ENCODE results near the gene KLHL17. TPM values are rescaled to one million over a fixed set of nuclear protein-coding genes. Genes with fewer than 3 reads are reported as not detected.
"Not testable (repeated sequence)": the region's sequence is repeated elsewhere in the genome, so short reads cannot be mapped to it uniquely, and the experiment has no call there.

KLHL17 gene
- total and polyA plus RNA-seq, 2 donors: 4.5 to 12.0 TPM

DNA sequence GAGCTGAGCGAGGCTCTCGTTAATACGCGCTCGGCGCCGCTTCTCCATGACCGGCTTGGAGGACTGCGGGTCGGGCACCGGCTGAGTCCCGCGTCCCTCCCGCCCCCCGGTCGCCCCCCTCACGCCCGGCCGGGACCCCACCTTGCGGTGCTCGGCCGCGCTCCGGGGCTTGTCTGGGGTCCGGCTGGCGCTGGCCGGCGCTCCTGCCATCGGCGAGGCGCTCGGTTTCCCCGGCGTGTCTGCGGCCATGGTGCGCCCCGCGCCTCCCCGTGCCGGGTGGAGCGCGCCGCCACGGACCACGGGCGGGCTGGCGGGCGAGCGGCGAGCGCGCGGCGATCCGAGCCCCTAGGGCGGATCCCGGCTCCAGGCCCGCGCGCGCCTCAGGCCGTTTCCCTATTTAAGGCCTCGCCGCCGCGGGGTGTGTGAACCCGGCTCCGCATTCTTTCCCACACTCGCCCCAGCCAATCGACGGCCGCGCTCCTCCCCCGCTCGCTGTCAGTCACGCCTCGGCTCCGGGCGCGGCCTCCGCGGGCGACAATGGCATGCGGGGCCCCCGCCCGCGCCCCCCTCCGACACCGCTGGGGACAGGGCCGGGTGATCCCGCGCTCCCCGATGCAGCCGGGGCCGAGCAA, 39.5 kb downstream of the KLHL17 start, which contains the start of gene HES4:
HES4 (minus strand) TSS at position 373 of the 632 bp plus-strand sequence; CDS start at position 249, 124 bp downstream.
- WGBS: 2% methylated on average over 95 of the region's 95 CpGs
- Histone ChIP-seq H3K4me3 (ENCODE audit: low read depth, low read length) (peak within 1 kb of the TSS; percentile 62), H3K36me3 (ENCODE audit: insufficient read depth) (no peaks in the 10 kb centered on the region), H3K4me1 (ENCODE audit: insufficient read depth) (peaks cover 2% of the 10 kb centered on the region), H3K27ac (ENCODE audit: low read depth) (peak within 1 kb of the TSS; percentile 93)
- DNase-seq (ENCODE audit: extremely low spot score): peak; percentile 84

DNA sequence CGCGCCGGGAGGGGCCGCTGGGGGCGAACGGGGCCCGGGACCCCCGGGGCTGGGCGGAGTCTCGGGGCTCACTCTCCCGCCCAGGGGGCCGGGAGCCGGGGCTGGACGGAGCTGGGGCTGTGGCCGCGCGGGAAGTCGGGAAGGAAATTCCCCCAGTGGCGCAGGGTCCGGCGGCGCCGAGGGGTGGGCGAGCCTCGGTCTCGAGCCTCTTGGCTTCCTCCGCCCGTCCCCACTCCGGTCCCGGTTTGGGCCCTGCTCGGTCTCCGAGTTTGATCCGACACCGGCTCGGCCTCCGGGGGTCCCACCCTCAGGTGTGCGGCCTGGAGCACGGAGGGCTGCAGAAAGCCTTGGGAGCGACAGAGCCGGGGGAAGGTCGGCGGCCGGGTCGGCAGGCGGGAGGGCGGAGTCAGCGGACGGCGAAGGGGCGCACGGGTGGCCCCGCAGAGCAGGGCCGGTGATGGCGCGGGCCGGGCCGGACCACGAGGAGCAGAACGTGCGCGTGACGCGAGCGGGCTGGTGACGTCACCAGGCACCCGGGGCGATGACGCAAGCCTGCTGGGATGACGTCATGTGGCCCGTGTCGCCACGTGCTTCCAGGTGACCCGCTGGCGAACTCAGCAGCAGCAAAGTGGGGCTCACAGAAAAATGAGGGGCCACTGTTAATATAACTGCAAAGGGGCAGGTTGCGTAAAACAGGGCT, 40.1 kb downstream of the KLHL17 start:
- Histone ChIP-seq H3K36me3 (ENCODE audit: insufficient read depth) (no peaks in the 10 kb centered on the region), H3K4me3 (ENCODE audit: low read depth, low read length) (peak overlapping the region; percentile 62), H3K27ac (ENCODE audit: low read depth) (peak overlapping the region; percentile 93), H3K4me1 (ENCODE audit: insufficient read depth) (peaks cover 5% of the 10 kb centered on the region)
- DNase-seq (ENCODE audit: extremely low spot score): no peak
- WGBS: 1% methylated on average over 75 of the region's 75 CpGs

DNA sequence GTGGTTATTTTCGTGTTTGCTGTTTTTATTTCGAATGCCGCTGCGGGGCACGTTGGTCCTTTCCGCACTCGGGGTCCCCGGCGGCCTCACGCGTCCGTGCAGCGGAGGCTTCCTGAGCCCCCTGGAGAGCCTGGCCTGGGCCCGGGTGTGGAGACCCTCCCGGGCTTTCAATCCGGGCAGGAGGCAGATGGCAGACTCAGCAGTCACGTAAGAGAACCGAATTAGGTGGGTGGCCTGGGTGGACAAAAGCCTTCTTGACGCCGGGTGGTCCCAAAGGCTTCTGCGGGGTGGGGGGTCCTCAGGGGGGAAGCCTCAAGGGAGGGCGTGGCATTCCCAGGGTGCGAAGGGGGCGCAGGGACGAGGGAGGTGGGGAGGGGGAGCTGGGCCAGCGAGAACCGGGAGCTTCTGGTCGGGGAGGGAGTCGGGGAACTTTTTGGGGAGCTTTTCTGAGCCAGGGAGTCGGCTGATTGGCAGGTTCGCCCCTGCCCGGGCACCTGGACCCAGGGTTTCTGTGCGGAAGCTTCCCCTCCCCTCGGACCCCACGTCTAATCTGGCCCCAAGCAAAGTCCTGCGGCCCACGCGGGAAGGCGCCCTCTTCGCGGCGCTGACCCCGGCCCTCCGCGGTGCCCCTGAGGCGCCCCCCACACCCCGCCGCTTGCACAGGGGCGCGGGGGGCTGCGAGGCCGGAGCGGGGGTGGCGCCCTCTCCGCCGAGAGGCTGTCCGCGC, 40.8 kb downstream of the KLHL17 start:
- WGBS: 1% methylated on average over 58 of the region's 58 CpGs
- peak overlapping the region; percentile 62 for H3K4me3 ChIP-seq (ENCODE audit: low read depth, low read length)
- no peak for DNase-seq (ENCODE audit: extremely low spot score)
- peaks cover 5% of the 10 kb centered on the region for H3K4me1 ChIP-seq (ENCODE audit: insufficient read depth)
- H3K36me3 ChIP-seq (ENCODE audit: insufficient read depth): no peaks in the 10 kb centered on the region
- H3K27ac ChIP-seq (ENCODE audit: low read depth): peak overlapping the region; percentile 46

DNA sequence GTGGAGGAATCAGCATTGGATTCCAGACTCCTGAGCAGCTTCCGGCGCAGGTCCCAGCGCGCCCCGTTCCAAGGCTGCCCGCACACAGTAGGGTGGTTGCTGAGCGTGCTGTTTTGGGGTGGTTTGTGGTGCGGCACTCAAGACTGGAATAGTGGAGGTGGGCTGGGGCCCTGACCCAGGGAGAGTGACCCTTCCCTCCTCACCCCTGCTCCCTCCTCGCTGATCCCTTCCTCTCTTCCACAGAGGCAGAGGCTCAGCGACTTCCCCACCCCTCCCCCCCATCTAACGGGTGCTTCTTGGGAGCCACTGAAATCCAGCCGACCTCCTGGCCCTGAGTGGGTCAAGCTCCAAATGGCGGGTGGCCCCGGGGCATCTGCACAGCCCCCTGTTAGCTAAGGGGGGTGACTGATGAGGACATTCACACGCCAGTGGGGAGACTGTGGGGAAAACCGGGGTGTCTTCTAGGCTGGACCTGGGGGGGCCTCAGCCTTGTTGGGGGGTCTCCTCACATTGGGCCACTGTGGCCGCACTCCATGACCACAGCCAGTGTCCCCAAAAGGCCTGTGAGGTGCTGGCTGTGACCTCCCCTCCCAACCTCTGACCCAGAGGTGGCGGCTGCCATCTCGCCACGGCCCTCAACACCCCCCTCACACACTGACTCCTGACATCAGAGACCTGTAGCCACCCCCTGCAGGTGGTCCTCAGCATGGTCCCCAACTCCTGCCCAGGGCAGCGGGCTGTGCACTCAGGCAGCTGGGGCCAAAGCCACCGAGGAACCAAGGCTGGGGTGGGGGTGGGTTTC, 43.4 kb downstream of the KLHL17 start:
- no peak overlapping the region for H3K27ac ChIP-seq (ENCODE audit: low read depth)
- no peak for DNase-seq (ENCODE audit: extremely low spot score)
- no peak overlapping the region for H3K4me3 ChIP-seq (ENCODE audit: low read depth, low read length)
- 84% methylated on average over 22 of the region's 22 CpGs for WGBS
- H3K36me3 ChIP-seq (ENCODE audit: insufficient read depth): no peaks in the 10 kb centered on the region
- peaks cover 5% of the 10 kb centered on the region for H3K4me1 ChIP-seq (ENCODE audit: insufficient read depth)

DNA sequence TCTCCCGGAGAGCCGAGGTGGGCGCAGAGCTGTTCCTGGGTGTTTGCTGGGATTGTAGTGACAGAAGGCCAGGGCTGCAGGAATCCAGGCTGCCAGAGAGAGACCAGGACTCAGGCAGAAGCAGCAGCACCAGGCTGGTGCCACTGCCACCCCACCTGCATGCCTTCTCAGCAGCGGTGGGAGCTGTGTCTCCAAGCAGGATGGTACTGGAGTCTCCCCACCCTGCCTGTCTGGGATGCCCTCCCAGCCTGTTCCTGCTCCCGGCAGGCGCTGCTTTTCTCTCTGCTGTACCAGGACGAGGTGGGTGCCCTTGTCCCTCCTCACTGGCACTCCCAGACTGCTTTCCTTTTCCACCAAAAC, 44.0 kb downstream of the KLHL17 start:
- no peak for DNase-seq (ENCODE audit: extremely low spot score)
- Histone ChIP-seq H3K4me1 (ENCODE audit: insufficient read depth) (peaks cover 5% of the 10 kb centered on the region), H3K27ac (ENCODE audit: low read depth) (no peak overlapping the region), H3K4me3 (ENCODE audit: low read depth, low read length) (no peak overlapping the region), H3K36me3 (ENCODE audit: insufficient read depth) (no peaks in the 10 kb centered on the region)
- WGBS: 62% methylated on average over 7 of the region's 7 CpGs

DNA sequence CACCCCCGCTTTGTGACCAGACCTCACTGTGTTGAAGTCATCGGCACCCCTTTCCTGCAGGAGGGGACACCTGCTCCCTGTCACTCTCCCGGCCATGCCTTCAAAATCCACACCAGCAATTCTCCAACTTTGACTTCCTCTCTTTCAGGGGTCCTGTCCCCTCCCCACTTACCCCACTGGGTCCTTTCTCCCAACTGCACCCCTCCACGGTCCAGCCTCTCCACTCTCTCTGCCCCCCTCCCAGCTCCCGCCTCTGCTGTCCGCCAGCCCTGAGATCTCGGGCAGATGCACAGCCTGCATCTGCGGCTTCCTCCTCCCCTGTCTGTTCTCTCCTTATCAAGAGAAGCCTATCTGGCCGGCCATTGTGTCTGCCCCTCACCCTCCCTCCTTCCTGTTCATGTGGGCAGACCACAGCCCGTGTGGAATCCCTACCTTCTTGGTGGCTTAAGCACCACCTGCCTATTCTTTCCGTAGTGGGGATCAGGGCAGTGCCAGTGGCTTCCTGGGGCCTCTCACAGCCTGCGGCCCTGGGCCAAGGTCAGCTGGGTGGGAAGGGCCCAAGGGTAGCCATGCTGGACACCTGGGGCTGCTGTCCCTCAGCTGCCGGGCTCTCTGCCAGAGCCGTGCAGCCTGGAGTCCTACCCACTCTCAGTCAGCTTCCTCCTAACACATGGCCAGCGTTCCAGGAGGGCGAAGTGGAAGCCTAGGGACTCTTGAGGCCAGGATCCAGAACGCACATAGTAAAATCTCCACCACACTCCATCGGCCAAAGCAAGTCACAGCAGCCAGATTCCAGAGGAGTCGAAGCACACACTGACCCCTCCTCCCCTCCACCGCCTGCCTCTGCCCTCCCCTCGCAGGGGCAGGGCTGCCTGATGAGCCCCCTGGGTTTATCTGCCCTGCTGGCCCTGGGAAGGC, 44.7 kb downstream of the KLHL17 start:
- no peak for DNase-seq (ENCODE audit: extremely low spot score)
- no peak overlapping the region for H3K27ac ChIP-seq (ENCODE audit: low read depth)
- WGBS: 14% methylated on average over 21 of the region's 21 CpGs

DNA sequence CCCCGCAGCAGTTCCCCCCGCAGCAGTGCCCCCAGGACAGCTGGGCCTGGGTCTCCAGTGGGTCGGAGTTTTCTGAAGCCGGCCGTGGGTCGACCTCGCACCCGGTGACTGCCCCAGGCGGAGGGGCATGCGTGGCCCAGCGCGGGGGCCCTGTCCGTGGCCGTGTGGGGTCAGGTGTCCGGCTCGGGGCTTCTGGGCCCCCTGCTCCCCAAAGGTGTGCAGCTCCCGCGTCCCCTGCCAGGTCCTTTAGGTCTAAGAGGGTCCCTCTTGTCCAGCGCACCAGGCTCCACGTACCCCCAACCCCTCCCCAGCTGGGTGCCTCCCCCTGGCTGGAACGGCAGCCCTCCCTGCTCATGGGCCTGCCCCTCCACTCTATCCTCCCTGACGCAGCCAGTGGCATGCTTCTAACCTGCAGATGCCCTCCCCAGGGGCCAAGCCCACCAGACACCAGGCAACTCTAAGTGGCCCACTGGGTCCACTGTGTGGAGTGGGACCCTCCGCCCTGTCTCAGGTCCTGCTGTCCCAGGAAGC, 45.5 kb downstream of the KLHL17 start:
- no peak for DNase-seq (ENCODE audit: extremely low spot score)
- WGBS: 44% methylated on average over 23 of the region's 23 CpGs
- no peaks in the 10 kb centered on the region for H3K36me3 ChIP-seq (ENCODE audit: insufficient read depth)
- no peak overlapping the region for H3K4me3 ChIP-seq (ENCODE audit: low read depth, low read length)
- no peak overlapping the region for H3K27ac ChIP-seq (ENCODE audit: low read depth)
- H3K4me1 ChIP-seq (ENCODE audit: insufficient read depth): peaks cover 5% of the 10 kb centered on the region

More for the DNA sequence above, 44.7 kb downstream of the KLHL17 start:
- Histone ChIP-seq H3K4me1 (ENCODE audit: insufficient read depth) (peaks cover 5% of the 10 kb centered on the region), H3K4me3 (ENCODE audit: low read depth, low read length) (no peak overlapping the region), H3K36me3 (ENCODE audit: insufficient read depth) (no peaks in the 10 kb centered on the region)

DNA sequence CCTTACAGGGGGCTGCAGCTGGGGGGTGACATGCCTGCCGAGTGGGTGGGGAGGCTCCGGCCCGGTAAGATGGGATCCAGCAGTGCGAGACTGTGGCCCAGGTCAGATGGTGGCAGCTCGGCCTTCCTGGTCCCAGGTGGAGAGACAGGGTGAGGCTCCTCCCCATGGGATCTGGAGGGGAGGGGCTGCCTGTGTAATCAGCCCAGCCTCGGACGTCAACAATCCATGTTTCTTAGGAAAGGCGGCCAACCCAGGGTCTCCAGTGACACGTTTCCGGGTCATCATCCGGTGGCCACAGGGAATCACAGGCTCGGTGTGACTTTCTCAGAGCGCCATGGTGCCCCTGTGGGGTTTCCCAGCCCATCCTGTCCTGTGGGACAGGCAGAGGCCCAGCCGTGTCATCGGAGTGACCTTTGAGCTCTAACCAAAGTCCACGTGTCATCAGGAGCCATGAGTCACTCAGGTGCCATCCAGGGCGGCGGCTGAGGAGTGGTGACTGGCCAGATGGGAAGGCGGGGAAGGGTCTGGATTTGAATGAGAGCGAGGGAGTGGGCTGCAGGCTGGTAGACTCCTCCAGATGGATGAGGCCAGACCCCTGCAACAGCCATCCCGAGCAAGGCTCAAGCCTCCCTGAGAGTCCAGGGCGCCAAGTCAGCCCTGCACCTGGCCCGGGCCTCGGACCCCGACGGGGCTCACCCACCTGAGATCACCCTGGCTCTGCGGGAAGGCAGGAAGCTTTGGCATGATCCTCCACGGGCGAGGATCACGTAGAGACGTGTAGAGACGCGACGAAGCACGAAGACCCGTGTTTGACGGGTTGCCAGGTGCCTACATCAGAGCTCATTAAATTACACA, 46.1 kb downstream of the KLHL17 start:
- no peaks in the 10 kb centered on the region for H3K36me3 ChIP-seq (ENCODE audit: insufficient read depth)
- H3K4me3 ChIP-seq (ENCODE audit: low read depth, low read length): no peak overlapping the region
- WGBS: 81% methylated on average over 37 of the region's 37 CpGs
- DNase-seq (ENCODE audit: extremely low spot score): no peak
- H3K27ac ChIP-seq (ENCODE audit: low read depth): no peak overlapping the region
- H3K4me1 ChIP-seq (ENCODE audit: insufficient read depth): peaks cover 4% of the 10 kb centered on the region

DNA sequence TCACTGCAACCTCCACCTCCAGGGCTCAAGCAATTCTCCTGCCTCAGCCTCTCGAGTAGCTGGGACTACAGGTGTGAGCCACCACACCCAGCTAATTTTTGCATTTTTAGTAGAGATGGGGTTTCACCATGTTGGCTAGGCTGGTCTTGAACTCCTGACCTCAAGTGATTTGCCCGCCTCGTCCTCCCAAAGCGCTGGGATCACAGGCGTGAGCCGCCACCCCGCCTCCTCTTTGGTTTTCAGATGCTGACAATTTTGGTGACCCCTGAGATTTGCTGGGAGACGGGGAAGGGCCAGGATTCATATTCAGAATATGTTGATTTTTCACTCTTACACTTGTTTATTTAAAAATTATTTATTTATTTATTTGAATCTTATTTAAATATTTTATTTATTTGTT, 49.7 kb downstream of the KLHL17 start:
- H3K4me3 ChIP-seq (ENCODE audit: low read depth, low read length); H3K27ac ChIP-seq (ENCODE audit: low read depth); DNase-seq (ENCODE audit: extremely low spot score); H3K4me1 ChIP-seq (ENCODE audit: insufficient read depth); H3K36me3 ChIP-seq (ENCODE audit: insufficient read depth): not testable (repeated sequence)
- WGBS: 89% methylated on average over 8 of the region's 8 CpGs

DNA sequence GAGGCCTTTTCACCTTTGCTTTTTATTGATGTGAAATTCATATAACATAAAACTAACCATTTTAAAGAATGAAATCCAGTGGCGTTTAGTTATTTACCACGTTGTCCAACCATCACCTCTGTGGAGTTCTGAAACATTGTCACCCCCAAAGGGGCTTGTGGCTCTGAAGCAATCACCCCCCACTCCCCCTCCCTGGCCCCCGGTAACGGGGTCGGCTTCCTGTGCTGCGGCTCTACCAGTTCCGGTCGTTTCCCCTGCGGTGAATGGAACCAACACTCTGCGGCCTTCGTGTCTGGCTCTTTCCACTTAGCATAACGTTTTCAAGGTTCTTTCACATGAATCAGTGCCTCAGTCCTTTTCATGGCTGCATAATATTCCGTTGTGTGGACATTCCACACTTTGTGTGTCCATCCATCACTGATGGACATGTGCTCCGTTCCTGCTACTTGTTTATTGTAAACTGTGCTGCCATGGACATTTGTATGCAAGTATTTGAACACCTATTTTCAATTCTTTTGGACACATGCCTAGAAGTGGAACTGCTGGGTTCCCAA, 51.1 kb downstream of the KLHL17 start:
- 86% methylated on average over 14 of the region's 14 CpGs for WGBS
- DNase-seq (ENCODE audit: extremely low spot score): no peak
- H3K4me1 ChIP-seq (ENCODE audit: insufficient read depth): no peaks in the 10 kb centered on the region
- no peaks in the 10 kb centered on the region for H3K36me3 ChIP-seq (ENCODE audit: insufficient read depth)
- no peak overlapping the region for H3K27ac ChIP-seq (ENCODE audit: low read depth)
- H3K4me3 ChIP-seq (ENCODE audit: low read depth, low read length): no peak overlapping the region

DNA sequence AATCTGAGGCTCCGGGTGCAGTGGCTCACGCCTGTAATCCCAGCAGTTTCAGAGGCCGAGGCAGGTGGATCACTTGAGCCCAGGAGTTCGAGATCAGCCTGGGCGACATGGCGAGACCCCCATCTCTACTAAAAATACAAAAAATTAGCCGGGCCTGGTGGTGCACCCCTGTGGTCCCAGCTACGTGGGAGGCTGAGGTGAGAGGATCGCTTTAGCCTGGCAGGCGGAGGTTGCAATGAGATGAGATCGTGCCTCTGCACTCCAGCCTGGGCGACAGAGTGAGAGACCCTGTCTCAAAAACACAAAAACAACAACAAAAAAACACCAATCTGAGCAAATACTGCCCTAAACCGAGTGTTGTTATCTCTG, 52.3 kb downstream of the KLHL17 start:
- H3K4me3 ChIP-seq (ENCODE audit: low read depth, low read length): peak overlapping the region; percentile 37
- not testable (repeated sequence) for H3K27ac ChIP-seq (ENCODE audit: low read depth); H3K4me1 ChIP-seq (ENCODE audit: insufficient read depth); H3K36me3 ChIP-seq (ENCODE audit: insufficient read depth); DNase-seq (ENCODE audit: extremely low spot score)
- 64% methylated on average over 13 of the region's 13 CpGs for WGBS

Measured in urinary bladder (tissue), 4 donors.